ENCODE results near the gene ARF1.
A peak's percentile ranks its signal among the peaks of the same experiment; 100 is the strongest.
"Not testable (repeated sequence)": the region's sequence is repeated elsewhere in the genome, so short reads cannot be mapped to it uniquely, and the experiment has no call there.

ARF1 gene

GRCh38 chr1:228105996-228106799, 23.7 kb downstream of the ARF1 start:
- DNase-seq: peak in 1 of 42 donors; percentile 3

GRCh38 chr1:228106800-228107054, 24.2 kb downstream of the ARF1 start:
- DNase-seq: no peak
- intact Hi-C loops (cut with DNase I): no loop called here

More at GRCh38 chr1:228105996-228106799, 23.7 kb downstream of the ARF1 start:
- intact Hi-C loops (cut with DNase I): no loop called here

GRCh38 chr1:228107636-228108035, 25.1 kb downstream of the ARF1 start:
- intact Hi-C loops (cut with DNase I): no loop called here
- DNase-seq: peak in 1 of 42 donors; percentile 12

GRCh38 chr1:228108055-228108690, 25.7 kb downstream of the ARF1 start:
- DNase-seq: peak in 2 of 42 donors; percentile 12 to 14
- intact Hi-C loops (cut with DNase I): no loop called here

- intact Hi-C loops (cut with DNase I): loop anchor here (1.0 kb wide), 1 partner anchor 58 kb away; no protein-coding TSS in a partner anchor
- DNase-seq: peak in 1 of 42 donors; percentile 16
Observed at GRCh38 chr1:228108742-228109072, 26.2 kb downstream of the ARF1 start.

GRCh38 chr1:228109073-228109961, 26.8 kb downstream of the ARF1 start, which contains the start of gene MRPL55:
Gene MRPL55 (minus strand): TSS chr1:228109299. CDS start chr1:228108260, 1,039 bp downstream.
- DNase-seq: peak; percentile 99 to 100 (median 100)
- intact Hi-C loops (cut with DNase I): loop anchor here (1.0 kb wide), 1 partner anchor 57 kb away; no protein-coding TSS in a partner anchor

- peak in 3 of 42 donors; percentile 4 to 22 (median 22) for DNase-seq
- intact Hi-C loops (cut with DNase I): loop anchor here (1.0 kb wide), 1 partner anchor 56 kb away; no protein-coding TSS in a partner anchor
Observed at GRCh38 chr1:228109962-228110488, 27.5 kb downstream of the ARF1 start.

GRCh38 chr1:228110556-228110955, 28.0 kb downstream of the ARF1 start:
- intact Hi-C loops (cut with DNase I): no loop called here
- DNase-seq: no peak

- DNase-seq; intact Hi-C loops (cut with DNase I): not testable (repeated sequence)
Observed at GRCh38 chr1:228111315-228111714, 28.8 kb downstream of the ARF1 start.

- intact Hi-C loops (cut with DNase I): no loop called here
- DNase-seq: no peak
Observed at GRCh38 chr1:228112167-228112566, 29.7 kb downstream of the ARF1 start.

GRCh38 chr1:228112617-228113016, 30.1 kb downstream of the ARF1 start:
- intact Hi-C loops (cut with DNase I): no loop called here
- no peak for DNase-seq

GRCh38 chr1:228114827-228115226, 32.3 kb downstream of the ARF1 start:
- DNase-seq: no peak
- intact Hi-C loops (cut with DNase I): no loop called here

GRCh38 chr1:228117335-228117734, 34.8 kb downstream of the ARF1 start:
- no peak for DNase-seq
- intact Hi-C loops (cut with DNase I): no loop called here

- no peak for DNase-seq
- intact Hi-C loops (cut with DNase I): no loop called here
Observed at GRCh38 chr1:228118040-228118439, 35.5 kb downstream of the ARF1 start.

GRCh38 chr1:228120351-228120750, 37.8 kb downstream of the ARF1 start:
- intact Hi-C loops (cut with DNase I): no loop called here
- no peak for DNase-seq

- DNase-seq: no peak
- intact Hi-C loops (cut with DNase I): no loop called here
Observed at GRCh38 chr1:228120857-228121489, 38.5 kb downstream of the ARF1 start.

- intact Hi-C loops (cut with DNase I): no loop called here
- no peak for DNase-seq
Observed at GRCh38 chr1:228122921-228123441, 40.5 kb downstream of the ARF1 start.

GRCh38 chr1:228123505-228123904, 41.0 kb downstream of the ARF1 start:
- DNase-seq: no peak
- intact Hi-C loops (cut with DNase I): no loop called here

- intact Hi-C loops (cut with DNase I): no loop called here
- DNase-seq: no peak
Observed at GRCh38 chr1:228125185-228125584, 42.7 kb downstream of the ARF1 start.

All from head of caudate nucleus (tissue), 42 donors.